ENCODE measurements around the gene APOL1.
"Not testable (repeated sequence)": the region's sequence is repeated elsewhere in the genome, so short reads cannot be mapped to it uniquely, and the experiment has no call there.

APOL1 gene, protein sequence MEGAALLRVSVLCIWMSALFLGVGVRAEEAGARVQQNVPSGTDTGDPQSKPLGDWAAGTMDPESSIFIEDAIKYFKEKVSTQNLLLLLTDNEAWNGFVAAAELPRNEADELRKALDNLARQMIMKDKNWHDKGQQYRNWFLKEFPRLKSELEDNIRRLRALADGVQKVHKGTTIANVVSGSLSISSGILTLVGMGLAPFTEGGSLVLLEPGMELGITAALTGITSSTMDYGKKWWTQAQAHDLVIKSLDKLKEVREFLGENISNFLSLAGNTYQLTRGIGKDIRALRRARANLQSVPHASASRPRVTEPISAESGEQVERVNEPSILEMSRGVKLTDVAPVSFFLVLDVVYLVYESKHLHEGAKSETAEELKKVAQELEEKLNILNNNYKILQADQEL
- total RNA-seq: 8.8 to 26.2 (median 21.5) reads per million in 4 donors

DNA sequence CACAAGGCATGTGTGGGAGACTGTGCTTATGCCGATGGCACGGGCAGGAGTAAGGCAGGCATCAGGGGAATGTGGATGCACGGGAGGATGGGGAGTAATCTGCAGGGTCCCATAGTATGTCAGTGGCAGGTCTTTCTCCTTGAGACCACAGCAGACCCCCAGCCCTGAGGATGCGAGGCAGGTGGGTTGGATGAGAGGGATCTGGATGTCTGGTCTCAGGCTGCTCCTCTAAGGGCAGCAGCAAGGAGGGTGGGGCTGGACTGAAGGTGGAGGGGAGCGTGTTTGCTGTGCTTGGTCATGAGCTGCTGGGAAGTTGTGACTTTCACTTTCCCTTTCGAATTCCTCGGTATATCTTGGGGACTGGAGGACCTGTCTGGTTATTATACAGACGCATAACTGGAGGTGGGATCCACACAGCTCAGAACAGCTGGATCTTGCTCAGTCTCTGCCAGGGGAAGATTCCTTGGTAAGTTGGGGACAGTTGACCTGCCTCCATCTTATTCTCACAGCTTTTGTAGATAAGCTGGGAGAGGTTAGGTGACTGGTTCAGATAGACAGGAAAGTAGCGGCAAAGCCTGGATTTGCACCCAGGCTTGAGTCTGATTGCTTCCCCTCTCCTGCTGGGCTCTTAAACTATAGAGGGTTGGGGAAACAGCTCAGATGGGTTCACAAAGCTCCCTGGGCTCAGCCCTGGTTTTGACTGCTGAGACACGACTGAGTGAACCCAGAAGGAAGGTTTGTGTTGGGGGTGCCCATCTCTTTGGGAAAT is at the start of gene APOL1:
APOL1 (plus strand) TSS at position 380 of the 769 bp plus-strand sequence. CDS start 1,823 bp downstream, outside the sequence.
- peak in 4 of 5 donors; percentile 19 to 78 (median 36) for DNase-seq

DNA sequence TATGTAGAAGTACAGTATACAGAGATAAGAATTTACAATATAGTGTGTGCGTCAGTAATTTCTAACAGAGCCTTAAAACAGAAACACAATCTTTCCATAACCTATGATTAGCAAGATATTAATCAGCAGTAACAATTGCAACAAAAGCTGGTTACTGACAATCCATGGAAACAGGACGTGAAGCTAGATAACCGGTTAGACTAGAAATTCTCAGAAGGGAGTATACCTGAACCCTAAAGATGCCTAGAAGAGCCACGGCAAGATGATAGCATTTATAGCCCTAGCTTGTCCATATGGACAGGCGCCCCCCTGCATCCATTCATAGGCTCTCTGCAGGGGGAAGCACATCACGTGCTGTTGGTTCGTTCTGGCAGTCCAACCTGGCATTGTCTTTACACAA is 49.5 kb upstream of the APOL1 start:
- not testable (repeated sequence) for DNase-seq

DNA sequence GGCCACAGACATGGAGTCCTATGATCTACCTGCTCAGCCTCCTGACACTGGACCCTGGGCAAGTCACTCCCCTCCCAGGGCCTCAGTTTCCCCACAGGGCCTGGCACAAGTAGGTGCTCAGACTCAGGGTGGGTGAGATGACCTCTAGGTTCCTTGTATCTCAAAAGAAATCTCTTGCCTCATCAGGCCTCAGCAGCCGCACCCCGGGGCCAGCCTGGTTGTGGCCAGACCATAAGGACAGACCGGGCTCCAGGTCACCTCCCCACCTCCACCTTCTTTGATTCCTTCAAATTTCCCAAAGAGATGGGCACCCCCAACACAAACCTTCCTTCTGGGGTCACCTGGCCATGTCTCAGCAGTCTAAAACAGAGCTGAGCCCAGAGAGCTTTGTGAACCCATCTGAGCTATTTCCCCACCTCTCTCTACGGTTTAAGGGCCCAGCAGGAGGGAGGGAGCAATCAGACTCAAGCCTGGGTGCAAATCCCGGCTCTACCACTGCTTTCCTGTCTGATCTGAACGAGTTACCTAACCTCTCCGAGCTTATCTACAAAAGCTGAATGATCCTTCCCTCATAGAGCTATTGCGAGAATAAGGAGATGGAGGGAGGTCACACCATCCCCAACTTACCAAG is 48.8 kb upstream of the APOL1 start:
- no peak for DNase-seq

- DNase-seq: no peak
Observed at GRCh38 chr22:36204632-36205015, 48.3 kb upstream of the APOL1 start.

DNA sequence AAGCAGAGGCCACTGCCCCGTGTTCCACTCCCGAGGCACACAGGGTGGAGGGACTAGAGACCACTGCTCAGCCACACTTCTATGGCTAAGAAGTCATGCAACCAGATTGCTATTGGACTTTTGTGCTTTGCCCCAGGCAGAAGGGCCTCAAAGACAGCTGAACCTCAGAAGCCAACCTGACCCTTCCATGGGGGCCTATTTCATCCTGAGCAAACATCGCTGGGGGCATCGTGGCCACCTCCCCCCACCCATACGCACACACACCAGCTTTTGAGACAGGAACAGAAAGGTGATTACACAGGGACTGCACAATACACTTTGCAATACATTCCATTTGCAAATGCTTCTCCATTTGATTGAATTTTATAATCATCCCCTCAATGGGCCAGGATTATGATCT is 47.4 kb upstream of the APOL1 start:
- DNase-seq: not testable (repeated sequence)

DNA sequence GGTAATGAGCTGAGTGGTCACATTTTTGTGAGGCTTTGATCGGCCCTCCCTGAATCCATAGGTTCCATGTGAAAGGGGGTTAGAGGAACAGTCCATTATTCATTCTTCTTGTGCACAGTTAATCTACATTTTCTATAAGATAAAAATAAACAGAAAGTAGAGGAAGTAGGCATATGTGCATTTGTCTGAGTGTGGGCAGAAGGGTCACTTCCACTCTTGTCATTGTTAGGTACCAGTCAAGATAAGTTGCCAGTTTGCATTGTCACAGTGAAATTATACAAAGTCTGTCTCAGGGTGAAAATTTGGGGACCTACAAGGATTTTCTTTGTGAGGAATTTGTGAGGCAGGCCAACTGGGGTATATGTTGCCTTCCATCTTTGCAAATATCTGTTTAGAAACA is 46.7 kb upstream of the APOL1 start:
- no peak for DNase-seq

GRCh38 chr22:36208162-36208765 is 44.7 kb upstream of the APOL1 start:
- DNase-seq: no peak

- DNase-seq: no peak
Observed at GRCh38 chr22:36208914-36209313, 44.0 kb upstream of the APOL1 start.

GRCh38 chr22:36209488-36209908 is 43.4 kb upstream of the APOL1 start:
- DNase-seq: not testable (repeated sequence)

GRCh38 chr22:36210224-36210623 is 42.7 kb upstream of the APOL1 start:
- DNase-seq: no peak

DNA sequence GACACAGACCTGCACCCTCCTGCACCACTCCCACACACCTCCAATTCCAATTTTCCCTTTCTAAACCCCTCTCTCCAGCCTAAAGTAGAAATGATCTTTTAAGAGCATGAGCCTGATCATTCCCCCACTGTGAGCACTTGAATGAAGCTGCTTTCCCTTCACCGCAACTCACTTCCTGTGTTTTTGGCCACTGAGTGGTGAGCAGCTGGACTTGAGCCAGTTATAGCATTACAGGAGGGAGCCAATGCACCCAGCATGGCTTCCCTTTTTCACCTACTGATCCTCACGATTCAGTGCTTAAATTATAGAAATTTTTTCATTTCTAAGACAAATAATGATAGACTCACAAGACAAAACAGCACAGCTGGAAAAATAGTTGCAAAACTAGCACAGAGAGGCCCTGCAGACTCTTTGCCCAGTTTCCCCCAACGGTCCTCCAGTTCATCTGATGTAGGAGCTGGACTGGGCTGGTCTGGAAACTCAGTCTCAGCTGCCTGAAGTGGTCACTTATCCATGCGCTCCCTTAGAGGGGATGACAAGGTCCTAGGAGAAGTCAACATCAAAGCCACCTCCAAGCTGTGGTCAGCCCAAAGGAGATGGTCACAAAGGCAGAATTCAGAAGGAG is 41.6 kb upstream of the APOL1 start:
- DNase-seq: no peak

GRCh38 chr22:36212901-36213300 is 40.0 kb upstream of the APOL1 start:
- DNase-seq: no peak

DNA sequence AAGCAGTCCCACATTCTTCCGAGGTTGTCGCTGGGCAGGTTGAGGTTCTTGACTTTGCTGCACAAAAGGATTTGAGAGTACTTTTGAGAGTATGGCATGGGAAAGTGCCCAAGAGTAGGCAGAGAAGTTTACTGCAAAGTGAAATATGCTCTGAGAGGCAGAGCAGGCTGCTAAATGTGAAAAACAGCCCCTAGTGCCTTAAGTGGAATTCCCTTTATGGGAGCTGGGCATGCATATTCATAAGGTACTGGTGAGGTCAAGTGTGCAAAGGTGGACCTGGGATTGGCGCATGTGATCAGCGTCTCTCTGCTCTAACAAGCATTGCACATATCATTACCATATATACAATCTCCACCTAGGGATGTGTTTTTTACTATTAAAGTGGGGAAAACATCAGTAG is 39.3 kb upstream of the APOL1 start:
- no peak for DNase-seq

- no peak for DNase-seq
Observed at GRCh38 chr22:36215981-36216380, 37.0 kb upstream of the APOL1 start.

GRCh38 chr22:36218648-36219193 is 34.2 kb upstream of the APOL1 start:
- no peak for DNase-seq

DNA sequence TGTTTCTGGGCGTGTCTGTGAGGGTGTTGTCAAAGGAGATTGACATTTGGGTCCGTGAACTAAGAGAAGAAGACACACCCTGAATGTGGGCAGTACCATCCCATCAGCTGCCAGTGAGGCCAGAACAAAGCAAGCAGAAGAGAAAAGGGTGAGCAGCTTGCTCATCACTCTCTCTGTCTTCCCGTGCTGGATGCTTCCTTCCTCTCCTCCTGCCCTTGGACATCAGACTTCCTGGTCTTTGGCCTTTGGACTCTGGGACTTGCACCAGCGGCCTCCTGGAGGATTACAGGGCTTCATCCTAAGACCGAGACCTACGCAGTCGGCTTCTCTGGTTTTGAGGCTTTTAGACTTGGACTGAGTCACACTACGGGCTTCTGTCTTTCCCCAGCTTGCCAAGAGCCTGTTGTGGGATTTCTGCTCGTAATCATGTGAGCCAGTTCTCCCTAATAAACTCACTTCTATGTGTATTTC is 32.4 kb upstream of the APOL1 start:
- no peak for DNase-seq

- peak in 3 of 5 donors; percentile 23 to 38 (median 25) for DNase-seq
Observed at GRCh38 chr22:36221799-36222751, 30.9 kb upstream of the APOL1 start.

- DNase-seq: no peak
Observed at GRCh38 chr22:36222887-36223450, 30.0 kb upstream of the APOL1 start.

DNA sequence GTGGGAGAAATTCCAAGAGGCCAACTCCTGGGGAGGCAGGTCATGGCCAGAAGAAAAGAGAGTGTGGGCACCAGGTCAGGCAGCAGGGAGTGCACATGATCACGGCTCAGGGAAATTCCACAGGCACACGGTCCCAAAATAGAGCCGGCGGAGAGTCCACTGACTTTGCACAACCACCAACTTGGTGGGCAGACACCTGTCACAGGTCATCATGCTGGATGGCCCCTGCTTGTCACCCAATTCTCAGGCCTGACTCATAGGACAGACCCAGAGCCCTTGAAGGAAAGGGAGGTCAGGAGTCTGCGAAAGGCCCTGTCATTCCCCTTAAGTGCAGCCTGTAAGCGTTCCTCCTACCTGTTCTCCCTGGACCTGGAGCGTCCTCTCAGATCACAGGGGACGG is 29.4 kb upstream of the APOL1 start:
- DNase-seq: no peak

DNA sequence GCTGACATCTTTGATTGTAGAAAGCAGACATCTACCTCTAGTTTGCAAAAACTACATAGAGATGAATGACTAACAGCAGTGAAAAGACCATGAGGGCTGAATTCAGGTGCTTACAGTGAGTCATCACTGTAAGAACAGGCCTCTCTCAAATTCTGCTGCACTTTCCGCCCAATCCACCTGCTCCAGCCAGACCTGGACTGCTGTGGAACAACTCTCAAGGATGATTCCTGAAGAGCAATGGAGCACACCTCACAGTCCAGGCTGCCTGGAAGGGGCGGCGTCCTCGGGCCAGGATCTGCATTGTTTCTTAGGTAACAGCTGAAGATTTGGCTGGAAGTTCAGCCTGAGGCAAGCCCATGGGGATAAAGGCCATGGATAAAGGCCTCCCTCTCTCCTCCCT is 28.7 kb upstream of the APOL1 start:
- no peak for DNase-seq

All from T-helper 1 cell (primary cell).